DMS153 treated with DMSO at 0.1 percent for 48 hours (cell line): ENCODE results near the gene DUSP11.
"Not testable (repeated sequence)": the region's sequence is repeated elsewhere in the genome, so short reads cannot be mapped to it uniquely, and the experiment has no call there.

Source experiments
- DNase-seq: peaks from one replicate; lab custom pipeline; 2025; ENCODE audit not compliant: unreplicated experiment; lab: John Stamatoyannopoulos, UW

Gene DUSP11

GRCh38 chr2:73776381-73776780, 3.5 kb downstream of the DUSP11 start:
- DNase-seq, result no peak

DNA sequence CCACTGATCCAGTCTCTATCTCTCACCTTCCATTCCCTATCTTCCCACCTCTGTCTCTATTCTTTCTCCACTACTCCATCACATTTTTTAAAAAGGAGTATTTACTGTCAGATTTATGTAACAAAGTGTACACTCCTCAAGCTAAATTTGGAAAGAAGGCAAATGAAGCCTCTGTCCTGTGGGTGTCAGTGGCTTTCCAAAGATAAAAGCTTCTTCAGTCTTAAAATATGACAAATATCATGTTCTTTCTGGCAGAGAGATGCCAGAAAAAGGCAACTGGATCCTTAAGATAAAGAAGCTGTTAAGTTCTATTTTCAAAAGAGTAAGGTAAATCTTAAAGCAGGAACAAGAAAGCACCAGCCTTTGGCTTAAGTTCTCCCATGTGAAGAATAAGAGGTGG, 7.1 kb downstream of the DUSP11 start:
- no peak for DNase-seq

- DNase-seq, result no peak
Measured at GRCh38 chr2:73770725-73771124, 9.2 kb downstream of the DUSP11 start.

DNA sequence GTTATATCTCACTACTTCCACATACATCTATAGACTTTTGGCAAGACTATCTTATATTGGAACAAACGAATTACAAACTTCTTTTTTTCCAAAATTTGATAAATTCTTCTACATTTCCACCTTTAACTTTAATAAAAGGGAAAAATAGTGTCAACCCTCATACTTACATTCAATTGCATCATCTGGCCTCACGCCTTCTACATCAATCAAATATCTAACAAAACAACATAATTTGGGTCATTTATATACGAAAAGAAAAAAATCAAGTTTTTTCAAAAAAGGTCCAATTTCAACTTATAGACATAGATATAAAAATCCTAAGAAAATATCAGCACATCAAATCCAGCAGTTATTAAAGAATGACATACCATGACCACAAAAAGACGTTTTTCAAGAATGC, 12.9 kb downstream of the DUSP11 start:
- DNase-seq, result no peak

- DNase-seq, result no peak
Measured at GRCh38 chr2:73766349-73766748, 13.6 kb downstream of the DUSP11 start.

- DNase-seq, result no peak
Measured at GRCh38 chr2:73764945-73765344, 15.0 kb downstream of the DUSP11 start.

DNA sequence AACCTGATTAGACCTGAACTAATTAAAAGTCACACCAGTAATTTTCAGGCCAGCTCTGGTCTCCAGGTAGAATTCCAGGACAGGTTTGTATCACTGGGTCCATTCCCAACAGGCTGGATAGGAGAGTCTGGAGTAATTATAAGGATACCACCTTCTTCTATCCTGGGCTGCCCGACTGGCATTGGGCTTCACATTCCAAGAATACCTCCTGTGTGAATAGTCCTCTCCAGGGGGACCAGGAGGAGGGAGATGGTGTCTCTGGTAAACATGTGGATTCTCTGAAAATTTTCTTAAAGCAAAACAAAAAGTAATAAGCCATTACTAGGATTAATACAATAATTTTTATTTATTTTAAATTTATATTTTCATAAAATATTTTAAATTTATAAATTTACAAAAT, 17.3 kb downstream of the DUSP11 start:
- no peak for DNase-seq

DNA sequence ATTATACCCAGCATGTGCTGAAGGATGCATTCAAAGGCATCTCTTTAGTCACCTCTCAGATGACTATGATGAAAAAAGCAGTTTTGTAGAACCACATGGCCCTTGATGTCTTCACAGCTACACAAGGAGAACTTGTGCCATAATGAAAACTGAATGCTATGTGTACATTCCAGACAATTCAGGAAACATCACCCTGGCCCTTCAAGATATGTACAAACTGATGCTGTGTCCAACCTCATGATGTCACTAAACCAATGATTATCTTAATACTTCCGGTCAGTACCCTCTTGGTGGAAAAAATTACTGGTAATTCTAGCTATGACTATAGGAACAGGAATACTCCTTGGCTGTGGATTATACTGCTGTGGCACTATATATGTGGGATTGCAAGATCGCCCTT, 20.0 kb downstream of the DUSP11 start:
- no peak for DNase-seq

- DNase-seq, result no peak
Measured at GRCh38 chr2:73759285-73759764, 20.6 kb downstream of the DUSP11 start.

DNA sequence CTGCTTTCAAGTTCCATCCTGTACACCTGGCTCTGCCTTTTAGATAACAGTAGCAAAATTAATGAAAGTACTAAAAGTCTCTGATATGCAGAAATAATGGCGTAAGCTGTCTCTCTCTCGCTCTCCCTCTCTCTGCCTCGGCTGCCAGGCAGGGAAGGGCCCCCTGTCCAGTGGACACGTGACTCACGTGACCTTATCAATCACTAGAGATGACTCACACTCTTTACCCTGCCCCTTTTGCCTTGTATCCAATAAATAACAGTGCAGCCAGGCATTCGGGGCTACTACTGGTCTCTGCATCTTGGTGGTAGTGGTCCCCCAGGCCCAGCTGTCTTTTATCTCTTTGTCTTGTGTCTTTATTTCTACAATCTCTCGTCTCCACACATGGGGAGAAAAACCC, 25.6 kb downstream of the DUSP11 start:
- not testable (repeated sequence) for DNase-seq

DNA sequence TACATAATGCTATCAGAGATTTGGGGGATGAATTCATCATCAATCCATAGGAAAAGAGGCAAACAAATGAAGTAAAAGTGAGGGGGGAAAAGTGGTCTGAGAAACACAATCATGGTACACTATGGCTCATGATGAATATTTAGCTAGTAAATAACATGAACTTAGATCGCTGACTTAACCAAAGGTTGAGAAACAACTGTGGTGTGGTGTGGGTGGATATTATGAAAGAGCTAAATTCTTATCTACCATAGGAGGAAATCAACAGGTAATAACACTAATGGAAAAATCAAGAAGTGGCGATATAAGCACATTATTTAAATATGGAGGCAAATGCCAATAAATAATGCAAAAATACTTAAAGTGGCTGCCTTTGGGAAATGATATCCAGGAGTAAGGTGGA, 30.6 kb downstream of the DUSP11 start:
- DNase-seq, result no peak

DNA sequence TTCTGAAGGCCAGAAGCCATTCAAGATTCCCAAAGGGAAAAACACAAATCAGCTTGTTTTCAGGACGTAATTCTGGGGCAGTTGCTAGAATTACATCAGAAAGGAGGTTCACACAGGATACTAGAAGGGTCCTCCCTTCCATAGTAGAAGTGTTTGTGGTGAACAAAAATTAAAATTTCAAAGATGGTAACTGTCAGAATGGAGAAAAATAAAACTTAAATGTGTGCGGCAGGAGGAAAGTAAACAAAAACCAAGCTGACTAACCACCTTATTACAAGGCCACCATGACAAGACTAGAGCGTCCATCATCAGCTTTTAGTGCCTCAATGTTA, 33.1 kb downstream of the DUSP11 start:
- no peak for DNase-seq

DNA sequence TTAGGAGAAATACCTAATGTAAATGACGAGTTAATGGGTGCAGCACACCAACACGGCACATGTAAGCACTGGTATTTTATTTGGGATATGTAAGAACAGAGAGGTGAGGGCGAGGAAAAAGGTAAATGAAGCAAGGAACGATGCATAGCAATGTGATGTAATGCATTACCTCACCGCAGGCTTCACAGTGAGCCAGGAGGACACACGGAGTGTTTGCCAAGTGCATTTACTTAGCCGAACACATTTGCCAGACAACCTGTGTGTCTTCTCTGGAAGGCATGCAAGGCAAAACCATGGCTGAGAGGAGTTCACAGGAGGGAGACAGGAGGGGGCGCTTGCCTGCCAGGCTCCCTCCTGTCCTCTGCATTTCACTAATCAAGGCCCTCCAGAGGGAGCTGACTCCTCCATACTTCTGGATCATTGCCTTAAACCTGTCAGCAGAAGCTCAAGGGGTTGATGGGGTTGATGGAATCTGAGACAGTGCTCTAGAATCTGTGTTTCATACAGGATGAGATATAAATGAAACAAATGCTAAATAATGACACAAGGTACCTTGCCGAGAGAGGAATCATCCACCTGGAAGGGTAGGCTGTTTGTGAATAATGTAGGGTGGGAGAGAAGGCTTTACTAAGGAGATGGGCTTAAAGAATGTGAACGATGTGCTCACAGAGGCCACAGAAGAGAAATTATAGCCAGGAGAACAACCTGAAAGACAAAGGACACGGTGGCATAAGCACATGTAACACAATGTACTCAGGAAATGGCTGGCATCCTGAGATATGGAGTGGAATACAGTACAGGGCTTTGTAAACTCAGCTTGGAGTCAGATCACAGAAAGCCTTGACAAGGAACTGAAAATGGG, 33.7 kb downstream of the DUSP11 start:
- no peak for DNase-seq

DNA sequence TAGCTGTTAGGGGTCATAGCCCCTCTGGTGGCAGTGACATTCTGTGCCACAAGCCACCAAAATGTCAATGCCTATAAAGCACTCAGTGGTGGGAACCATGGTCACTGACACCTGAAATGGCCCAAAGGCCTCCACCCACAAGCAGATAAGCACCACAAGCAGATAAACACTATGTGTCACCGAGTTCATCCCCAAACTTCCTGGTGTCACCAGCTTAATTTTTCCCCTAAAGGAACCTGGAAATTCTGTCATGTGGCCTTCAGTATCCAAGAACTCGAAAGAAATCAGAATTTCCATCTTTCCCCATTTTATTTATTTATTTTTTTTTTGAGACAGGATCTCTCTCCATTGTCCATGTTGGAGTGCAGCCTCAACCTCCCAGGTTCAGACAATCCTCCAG, 39.1 kb downstream of the DUSP11 start:
- no peak for DNase-seq

DNA sequence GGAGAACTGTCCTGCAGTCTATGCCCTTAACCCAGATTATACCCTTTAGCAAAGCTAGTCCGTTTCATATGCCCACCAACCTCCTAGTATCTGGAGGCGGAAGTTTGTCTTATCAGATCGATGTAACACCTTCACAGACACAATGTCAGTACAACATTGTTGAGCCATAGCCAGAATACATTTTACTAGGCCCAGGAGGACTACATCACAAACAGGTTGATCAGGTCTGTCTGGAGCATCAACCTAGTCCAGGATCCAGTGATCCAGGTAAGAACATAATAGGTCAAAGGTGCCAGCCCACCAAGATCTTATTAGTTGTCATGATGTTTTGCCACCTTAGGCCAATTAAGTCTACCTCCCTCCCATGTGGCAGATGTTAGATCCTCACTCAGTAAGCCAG, 40.8 kb downstream of the DUSP11 start:
- no peak for DNase-seq

DNA sequence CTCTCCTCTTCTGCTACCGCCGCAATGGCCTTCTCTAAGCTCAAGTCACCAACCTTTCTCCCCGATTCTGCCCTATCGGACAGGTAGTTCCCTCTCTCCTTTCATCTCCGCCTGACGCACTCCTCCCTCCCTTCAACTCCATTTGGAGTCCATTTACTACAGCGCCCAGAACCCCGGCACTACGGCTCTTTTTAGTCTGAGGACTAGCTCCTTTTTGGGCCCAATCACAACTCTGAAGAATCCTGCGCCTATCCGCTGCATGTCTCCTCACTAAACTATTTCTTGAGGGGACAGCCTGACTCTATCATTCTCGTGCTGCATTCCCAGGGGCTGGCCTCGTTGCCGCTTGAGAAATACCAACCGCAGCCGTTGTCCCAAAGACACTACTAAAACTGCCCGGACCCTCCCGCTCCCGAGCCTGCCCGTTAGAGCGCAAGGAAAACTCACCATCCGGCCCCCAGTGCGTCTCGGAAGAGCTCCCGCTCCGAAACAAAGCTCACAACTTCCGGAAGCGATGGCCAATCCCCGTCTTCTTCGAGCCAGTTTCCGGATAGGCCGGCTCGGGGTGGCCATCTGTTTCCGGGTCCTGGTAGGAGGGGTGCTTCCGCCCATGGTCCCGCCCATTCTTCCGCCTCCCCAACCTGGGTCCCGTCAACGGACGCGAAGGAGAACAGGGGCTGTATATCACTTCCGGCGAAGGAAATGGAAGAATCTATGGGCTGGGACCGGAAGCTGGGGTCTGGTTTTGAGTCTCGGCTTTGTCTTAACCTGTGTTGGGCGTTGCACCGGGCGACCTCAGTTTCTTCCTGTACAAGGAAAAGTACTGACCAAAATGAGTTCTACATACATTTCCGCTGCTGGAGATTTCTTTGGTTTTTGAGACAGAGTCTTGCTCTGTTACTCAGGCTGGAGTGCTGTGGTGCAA, 42.8 kb downstream of the DUSP11 start, which contains the start of gene TPRKB:
TPRKB (minus strand) TSS at position 491 of the 925 bp plus-strand sequence. CDS start 2,776 bp downstream, outside the sequence.
- DNase-seq, result peak; percentile 88

- DNase-seq, result no peak
Measured at GRCh38 chr2:73736378-73736777, 43.5 kb downstream of the DUSP11 start.

DNA sequence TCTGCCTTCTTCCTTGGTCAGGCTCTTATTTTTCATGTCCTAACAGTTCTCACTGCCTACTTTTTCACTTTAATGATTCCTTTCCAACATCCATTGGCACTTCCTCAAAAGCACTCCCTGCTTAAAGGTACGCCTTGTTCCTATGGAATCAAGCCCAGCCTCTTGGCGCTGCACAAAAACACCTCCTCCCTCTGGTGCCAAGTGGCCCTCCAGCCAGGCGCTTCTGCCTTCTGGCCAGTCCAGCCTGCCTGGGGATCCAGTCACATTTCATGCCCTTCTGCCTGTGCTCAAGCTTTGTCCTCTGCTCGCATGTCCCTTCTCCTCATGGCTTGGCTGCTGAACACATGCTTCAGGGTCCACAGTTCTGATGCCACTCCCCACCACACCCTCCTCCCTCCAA, 49.1 kb downstream of the DUSP11 start:
- DNase-seq, result no peak

DNA sequence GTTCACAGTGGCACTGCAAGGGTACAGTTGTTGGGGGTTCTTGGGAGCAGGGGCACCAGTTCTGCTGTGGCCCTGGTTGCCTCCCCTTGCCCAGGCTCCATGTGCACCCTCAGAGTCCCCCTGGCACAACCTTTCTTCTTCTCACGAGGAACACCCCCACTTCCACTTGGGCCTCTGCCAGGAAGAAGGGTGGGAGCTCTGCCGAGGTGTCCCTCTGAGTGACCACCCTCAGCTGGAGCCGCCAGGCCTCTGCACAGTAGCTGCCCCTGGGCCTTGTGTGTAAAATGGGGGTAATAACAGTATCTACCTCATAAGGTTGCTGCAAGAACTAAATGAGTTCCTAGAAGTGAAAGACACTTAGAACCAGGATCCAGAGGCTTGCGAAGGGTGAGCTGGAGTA, 51.2 kb downstream of the DUSP11 start:
- DNase-seq, result no peak

DNA sequence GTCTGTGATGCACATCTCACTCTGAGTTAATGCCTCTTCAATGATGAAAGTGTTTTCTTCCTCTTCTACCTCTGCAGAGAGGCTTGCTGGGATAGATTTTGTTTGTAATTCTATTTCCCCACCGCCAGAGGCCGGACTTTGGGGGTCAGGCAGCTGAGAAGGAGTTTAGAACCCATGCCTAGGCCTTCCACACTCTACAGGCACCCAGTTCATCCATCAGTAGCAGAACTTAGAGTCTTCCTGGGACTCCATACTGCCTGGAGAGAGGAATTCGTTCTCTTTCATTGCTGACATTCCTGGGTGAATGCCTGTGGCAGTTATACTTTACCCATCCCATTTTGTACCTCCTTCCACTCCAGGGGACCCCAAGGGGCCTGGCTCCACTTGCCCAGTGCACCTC, 51.9 kb downstream of the DUSP11 start:
- no peak for DNase-seq

DNA sequence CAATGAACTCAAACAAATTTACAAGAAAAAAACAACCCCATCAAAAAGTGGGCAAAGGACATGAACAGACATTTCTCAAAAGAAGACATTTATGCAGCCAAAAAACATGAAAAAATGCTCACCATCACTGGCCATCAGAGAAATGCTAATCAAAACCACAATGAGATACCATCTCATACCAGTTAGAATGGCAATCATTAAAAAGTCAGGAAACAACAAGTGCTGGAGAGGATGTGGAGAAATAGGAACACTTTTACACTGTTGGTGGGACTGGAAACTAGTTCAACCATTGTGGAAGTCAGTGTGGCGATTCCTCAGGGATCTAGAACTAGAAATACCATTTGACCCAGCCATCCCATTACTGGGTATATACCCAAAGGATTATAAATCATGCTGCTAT, 53.2 kb downstream of the DUSP11 start:
- not testable (repeated sequence) for DNase-seq
